Mesendoderm (in vitro differentiated cells): ENCODE results near the gene PTPRM.
A peak's percentile ranks its signal among the peaks of the same experiment; 100 is the strongest.

Experiments
- DNase-seq: peaks from one replicate; pipeline ENCODE4 v3.0.0; 2013
- H2AK5ac ChIP-seq: 2 replicates; pipeline ENCODE4 v1.6.1; 2013; ENCODE audit warnings: low read length, inconsistent platforms
- H2BK120ac ChIP-seq: 2 replicates; pipeline ENCODE4 v1.6.1; 2013; ENCODE audit warnings: low read depth, mild to moderate bottlenecking, low read length, moderate library complexity, mixed read lengths
- H2BK15ac ChIP-seq: replicated peaks from 2 replicates; pipeline ENCODE4 v1.6.1; 2013; ENCODE audit warnings: low read depth, mild to moderate bottlenecking, moderate library complexity
- H2BK5ac ChIP-seq: 2 replicates; pipeline ENCODE4 v1.6.1; 2013; ENCODE audit warnings: low read length, inconsistent platforms
- H3K18ac ChIP-seq: 2 replicates; pipeline ENCODE4 v1.6.1; 2013; ENCODE audit warnings: mild to moderate bottlenecking, low read length, mixed read lengths
- H3K23ac ChIP-seq: one replicate; pipeline ENCODE4 v1.6.1; 2013; ENCODE audit warnings: low read length
- H3K27ac ChIP-seq: 2 replicates; pipeline ENCODE4 v1.5.1; 2013; ENCODE audit warnings: low read depth, mild to moderate bottlenecking, inconsistent platforms, low read length, moderate library complexity
- H3K27me3 ChIP-seq: 2 replicates; pipeline ENCODE4 v1.6.1; 2013; ENCODE audit warnings: low read length, control low read depth, mild to moderate bottlenecking, inconsistent platforms; ENCODE audit not compliant: insufficient read depth, poor library complexity
- H3K36me3 ChIP-seq: 2 replicates; pipeline ENCODE4 v1.6.1; 2013; ENCODE audit warnings: low read length, inconsistent platforms; ENCODE audit not compliant: control insufficient read depth, insufficient read depth
- H3K4ac ChIP-seq: one replicate; pipeline ENCODE4 v1.6.1; 2013; ENCODE audit warnings: low read depth, mild to moderate bottlenecking, low read length, moderate library complexity
- H3K4me1 ChIP-seq: 2 replicates; pipeline ENCODE4 v1.6.1; 2013; ENCODE audit warnings: low read depth, low read length, inconsistent platforms; ENCODE audit not compliant: control insufficient read depth
- H3K4me2 ChIP-seq: 2 replicates; pipeline ENCODE4 v1.6.1; 2013; ENCODE audit warnings: low read length
- H3K4me3 ChIP-seq: 2 replicates; pipeline ENCODE4 v1.5.1; 2013; ENCODE audit warnings: mild to moderate bottlenecking, low read length
- H3K56ac ChIP-seq: one replicate; pipeline ENCODE4 v1.6.1; 2013; ENCODE audit warnings: low read length
- H3K79me1 ChIP-seq: 2 replicates; pipeline ENCODE4 v1.6.1; 2013; ENCODE audit warnings: low read length, inconsistent platforms
- H3K79me2 ChIP-seq: 2 replicates; pipeline ENCODE4 v1.6.1; 2013; ENCODE audit warnings: mild to moderate bottlenecking, low read length; ENCODE audit not compliant: control insufficient read depth, insufficient read depth
- H3K9ac ChIP-seq: 2 replicates; pipeline ENCODE4 v1.6.1; 2013; ENCODE audit warnings: low read length, inconsistent platforms
- H4K5ac ChIP-seq: one replicate; pipeline ENCODE4 v1.6.1; 2013; ENCODE audit warnings: low read length
- H4K8ac ChIP-seq: one replicate; pipeline ENCODE4 v1.6.1; 2013; ENCODE audit warnings: low read depth, mild to moderate bottlenecking, control low read depth, low read length, moderate library complexity
- WGBS: extraction: QIAGEN DNeasy Blood & Tissue Kit; methylation state at CpG from one replicate; pipeline ENCODE4 v1.1.7; 2013; ENCODE audit warnings: low lambda C conversion rate, missing lambda C conversion rate; ENCODE audit not compliant: insufficient coverage; ENCODE audit errors: extremely low coverage; 5-methylcytosine and 5-hydroxymethylcytosine counted together

Gene PTPRM

DNA sequence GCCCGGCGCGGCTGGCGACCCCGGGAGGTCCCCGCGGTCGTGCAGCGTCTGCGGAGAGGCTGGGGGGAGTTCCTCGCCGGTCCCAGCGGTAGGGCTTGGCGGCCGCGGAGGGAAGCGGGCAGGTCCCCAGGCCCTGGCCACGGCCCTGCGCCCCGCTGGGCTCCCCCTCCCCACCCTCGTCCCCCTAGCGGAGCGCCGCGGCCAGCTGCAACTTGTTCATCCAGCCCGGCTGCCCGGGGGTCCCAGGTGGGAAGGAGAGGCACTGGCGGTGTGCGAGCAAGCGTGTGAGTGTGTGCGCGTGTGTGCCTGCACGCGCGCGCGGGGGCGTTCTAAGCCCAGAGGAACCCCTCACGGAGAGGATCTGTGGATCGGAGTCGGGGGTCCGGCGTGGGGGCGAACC is 1.3 kb downstream of the PTPRM start:
- no peak overlapping the region for H4K8ac ChIP-seq
- H3K27ac ChIP-seq: peak overlapping the region; percentile 79
- no CpG with 5 or more reads among the region's 44 CpGs for WGBS
- H4K5ac ChIP-seq: no peak overlapping the region
- peaks cover 2% of the 10 kb centered on the region for H3K4me1 ChIP-seq
- peaks cover 5% of the 10 kb centered on the region for H3K79me1 ChIP-seq
- H3K4ac ChIP-seq: no peak overlapping the region
- no peak overlapping the region for H2BK5ac ChIP-seq
- H3K9ac ChIP-seq: peak overlapping the region; percentile 87
- H3K4me3 ChIP-seq: peak overlapping the region; percentile 75
- peak; percentile 74 for DNase-seq
- H3K18ac ChIP-seq: peak overlapping the region; percentile 75
- peak overlapping the region; percentile 51 for H3K23ac ChIP-seq
- no peaks in the 10 kb centered on the region for H3K36me3 ChIP-seq
- peaks cover 12% of the 10 kb centered on the region for H3K79me2 ChIP-seq
- no peak overlapping the region for H2AK5ac ChIP-seq
- no peak overlapping the region for H2BK15ac ChIP-seq
- H2BK120ac ChIP-seq: no peak overlapping the region
- peak overlapping the region; percentile 91 for H3K56ac ChIP-seq
- H3K4me2 ChIP-seq: peak overlapping the region; percentile 75
- no peaks in the 10 kb centered on the region for H3K27me3 ChIP-seq

DNA sequence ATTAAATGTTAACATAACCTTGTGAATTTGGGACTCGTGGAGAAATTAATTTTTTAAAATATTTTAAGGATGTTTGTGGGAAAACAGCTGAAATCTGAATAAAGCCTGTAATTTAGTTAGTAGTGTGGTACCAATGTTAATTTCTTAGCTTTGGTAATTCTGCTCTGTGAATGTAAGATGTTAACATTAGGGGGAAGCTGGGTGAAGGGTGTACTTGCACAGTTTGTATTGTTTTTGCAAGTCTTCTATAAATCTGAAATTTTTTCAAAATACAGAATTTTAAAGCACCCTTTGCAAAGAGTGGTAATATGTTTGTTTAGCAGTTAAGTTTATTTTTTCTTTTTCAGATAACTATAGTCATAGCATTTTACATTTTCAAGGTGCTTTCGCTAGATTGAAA is 4.5 kb downstream of the PTPRM start:
- H3K4me3 ChIP-seq: no peak overlapping the region
- peaks cover 13% of the 10 kb centered on the region for H3K79me2 ChIP-seq
- H2AK5ac ChIP-seq: no peak overlapping the region
- H3K27me3 ChIP-seq: no peaks in the 10 kb centered on the region
- H3K23ac ChIP-seq: no peak overlapping the region
- no peak overlapping the region for H3K27ac ChIP-seq
- H2BK5ac ChIP-seq: no peak overlapping the region
- no peak overlapping the region for H3K18ac ChIP-seq
- H4K8ac ChIP-seq: no peak overlapping the region
- peaks cover 8% of the 10 kb centered on the region for H3K4me1 ChIP-seq
- no peak for DNase-seq
- no peak overlapping the region for H3K4me2 ChIP-seq
- H3K36me3 ChIP-seq: no peaks in the 10 kb centered on the region
- 100% methylated on average over 1 of the region's 2 CpGs for WGBS
- no peak overlapping the region for H4K5ac ChIP-seq
- H2BK120ac ChIP-seq: no peak overlapping the region
- H2BK15ac ChIP-seq: no peak overlapping the region
- H3K4ac ChIP-seq: no peak overlapping the region
- no peak overlapping the region for H3K56ac ChIP-seq
- peaks cover 8% of the 10 kb centered on the region for H3K79me1 ChIP-seq
- H3K9ac ChIP-seq: no peak overlapping the region

- H3K36me3 ChIP-seq: no peaks in the 10 kb centered on the region
- H2BK120ac ChIP-seq: peak overlapping the region; percentile 90
- peaks cover 8% of the 10 kb centered on the region for H3K79me1 ChIP-seq
- H3K23ac ChIP-seq: no peak overlapping the region
- no peak overlapping the region for H3K4me3 ChIP-seq
- H4K5ac ChIP-seq: no peak overlapping the region
- H3K56ac ChIP-seq: no peak overlapping the region
- H3K4me2 ChIP-seq: no peak overlapping the region
- no peak overlapping the region for H4K8ac ChIP-seq
- no peak overlapping the region for H2BK5ac ChIP-seq
- H2BK15ac ChIP-seq: no peak overlapping the region
- no peak overlapping the region for H2AK5ac ChIP-seq
- no CpG with 5 or more reads among the region's 2 CpGs for WGBS
- DNase-seq: no peak
- H3K18ac ChIP-seq: peak overlapping the region; percentile 43
- H3K9ac ChIP-seq: no peak overlapping the region
- no peaks in the 10 kb centered on the region for H3K27me3 ChIP-seq
- H3K4ac ChIP-seq: no peak overlapping the region
- H3K4me1 ChIP-seq: peaks cover 8% of the 10 kb centered on the region
- H3K27ac ChIP-seq: no peak overlapping the region
- H3K79me2 ChIP-seq: peaks cover 13% of the 10 kb centered on the region
Measured at GRCh38 chr18:7572822-7573221, 5.7 kb downstream of the PTPRM start.

DNA sequence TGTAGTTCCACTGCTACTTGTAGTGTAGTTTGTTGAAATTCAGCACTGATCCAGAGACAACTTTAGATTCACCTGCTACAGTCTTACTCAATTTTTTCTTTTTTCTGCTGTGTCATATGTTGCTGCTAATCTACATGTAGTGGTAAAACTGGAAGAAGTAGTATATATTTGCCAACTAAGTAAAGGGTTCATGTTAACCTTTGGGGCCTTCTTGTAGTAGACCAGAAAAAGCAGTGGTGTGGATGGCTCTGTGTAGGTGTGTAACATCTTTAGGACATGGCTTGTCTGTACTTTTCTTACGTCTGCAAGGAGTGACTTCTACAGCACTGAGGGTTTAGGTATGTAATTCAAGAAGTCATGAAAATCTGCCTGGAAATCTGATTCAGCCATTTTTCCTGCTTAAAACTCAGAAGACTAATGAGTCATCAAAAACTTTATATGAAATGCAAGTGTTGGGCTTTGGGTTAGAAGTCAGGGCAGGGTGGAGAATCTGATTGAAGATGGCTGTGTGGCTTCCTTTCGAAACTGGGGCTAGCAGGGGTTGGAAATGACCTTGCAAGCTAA is 8.4 kb downstream of the PTPRM start:
- Histone ChIP-seq H3K27ac (no peak overlapping the region), H4K5ac (peak overlapping the region; percentile 44), H3K56ac (peak overlapping the region; percentile 47), H3K79me1 (peaks cover 13% of the 10 kb centered on the region), H2BK15ac (no peak overlapping the region), H2BK120ac (no peak overlapping the region), H3K4me1 (peaks cover 12% of the 10 kb centered on the region), H3K36me3 (no peaks in the 10 kb centered on the region), H3K23ac (no peak overlapping the region), H3K79me2 (peaks cover 7% of the 10 kb centered on the region), H3K18ac (no peak overlapping the region), H2BK5ac (no peak overlapping the region), H3K27me3 (no peaks in the 10 kb centered on the region), H2AK5ac (peak overlapping the region; percentile 50), H3K4me2 (no peak overlapping the region), H3K4ac (no peak overlapping the region), H4K8ac (no peak overlapping the region), H3K9ac (no peak overlapping the region), H3K4me3 (no peak overlapping the region)
- no peak for DNase-seq
- WGBS: no CpG with 5 or more reads among the region's 2 CpGs

DNA sequence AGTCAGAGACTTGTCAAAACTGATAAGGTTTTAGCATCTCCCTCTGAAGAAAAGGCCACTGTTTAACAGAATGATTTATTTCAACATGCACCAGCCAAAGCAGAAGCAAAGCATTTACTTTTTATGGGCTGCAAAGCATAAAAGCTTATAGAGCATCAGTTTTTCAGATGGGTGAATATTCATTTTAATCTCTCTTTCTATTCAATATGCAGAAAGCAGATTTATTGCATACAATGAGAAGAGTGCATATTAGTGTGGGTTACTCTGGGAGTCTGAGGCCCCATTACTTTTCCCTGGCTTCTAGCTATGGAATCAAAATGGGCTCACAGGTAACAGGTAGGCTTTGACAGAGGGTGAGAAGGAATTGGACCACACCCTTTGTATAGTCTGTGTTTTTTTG is 9.0 kb downstream of the PTPRM start:
- Histone ChIP-seq H3K9ac (no peak overlapping the region), H3K79me2 (peaks cover 7% of the 10 kb centered on the region), H3K27ac (peak overlapping the region; percentile 45), H2AK5ac (no peak overlapping the region), H2BK15ac (no peak overlapping the region), H3K36me3 (no peaks in the 10 kb centered on the region), H3K4me1 (peaks cover 12% of the 10 kb centered on the region), H4K8ac (no peak overlapping the region), H3K18ac (peak overlapping the region; percentile 96), H3K23ac (no peak overlapping the region), H3K79me1 (peaks cover 14% of the 10 kb centered on the region), H2BK120ac (no peak overlapping the region), H2BK5ac (no peak overlapping the region), H3K4me3 (no peak overlapping the region), H3K56ac (peak overlapping the region; percentile 17), H3K27me3 (no peaks in the 10 kb centered on the region), H3K4ac (no peak overlapping the region), H4K5ac (no peak overlapping the region), H3K4me2 (no peak overlapping the region)
- no peak for DNase-seq

DNA sequence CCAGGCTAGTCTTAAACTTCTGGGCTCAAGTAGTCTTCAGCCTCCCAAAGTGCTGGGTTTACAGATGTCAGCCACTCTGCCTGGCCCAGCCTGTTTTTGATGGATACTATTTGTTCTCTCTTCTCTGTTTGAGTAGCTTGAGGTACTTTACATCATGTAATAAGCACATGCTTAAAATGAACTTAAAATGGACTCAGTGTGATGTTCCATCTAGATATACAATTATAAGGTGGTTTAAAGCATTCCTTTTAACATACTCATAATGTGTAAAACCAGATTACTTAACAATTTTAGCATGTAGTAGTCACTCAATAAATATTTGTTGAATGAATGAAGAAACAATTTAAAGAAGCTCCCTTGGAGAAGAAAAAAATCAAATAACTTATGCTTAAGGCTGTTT is 9.6 kb downstream of the PTPRM start:
- Histone ChIP-seq H3K79me2 (peaks cover 7% of the 10 kb centered on the region), H4K8ac (no peak overlapping the region), H3K4me1 (peaks cover 12% of the 10 kb centered on the region), H3K4ac (no peak overlapping the region), H3K23ac (no peak overlapping the region), H4K5ac (no peak overlapping the region), H2BK5ac (no peak overlapping the region), H2BK15ac (no peak overlapping the region), H3K4me2 (no peak overlapping the region), H2BK120ac (no peak overlapping the region), H3K79me1 (peaks cover 14% of the 10 kb centered on the region), H3K36me3 (no peaks in the 10 kb centered on the region), H3K27ac (peak overlapping the region; percentile 45), H2AK5ac (no peak overlapping the region), H3K18ac (peak overlapping the region; percentile 96), H3K56ac (peak overlapping the region; percentile 17), H3K27me3 (no peaks in the 10 kb centered on the region), H3K9ac (no peak overlapping the region), H3K4me3 (no peak overlapping the region)
- DNase-seq: no peak
